OCI-LY7 (cell line): ENCODE measurements around the gene UBE4B.

ENCODE experiments used
- CTCF ChIP-seq: fragments of 200-600 bp; sonication (generic); conservative IDR thresholded peaks from 2 replicates; pipeline ENCODE4 v1.5.1; 2014; ENCODE audit warnings: mild to moderate bottlenecking, antibody characterized with exemption, low read length, moderate library complexity, mixed read lengths
- EZH2phosphoT487 ChIP-seq: fragments of 200-600 bp; sonication (generic); IDR thresholded peaks from 2 replicates; pipeline ENCODE4 v1.6.1; 2018; ENCODE audit warnings: low read depth, borderline replicate concordance, mild to moderate bottlenecking, mixed run types, antibody characterized with exemption, low read length, moderate library complexity, mixed read lengths

- TF ChIP-seq CTCF (no peak), EZH2phosphoT487 (no peak)
Observed at GRCh38 chr1:10074059-10074851, 41.5 kb downstream of the UBE4B start.
